Activated effector memory CD4-positive, alpha-beta T cell treated with Interleukin-2 at 50 U/mL for 16 hours (primary cell): ENCODE results near the gene ZNF644.
"Not testable (repeated sequence)": the region's sequence is repeated elsewhere in the genome, so short reads cannot be mapped to it uniquely, and the experiment has no call there.

Source experiments
- DNase-seq: peaks from one replicate; pipeline ENCODE4 v3.0.0-alpha.2; 2020

The ZNF644 gene

DNA sequence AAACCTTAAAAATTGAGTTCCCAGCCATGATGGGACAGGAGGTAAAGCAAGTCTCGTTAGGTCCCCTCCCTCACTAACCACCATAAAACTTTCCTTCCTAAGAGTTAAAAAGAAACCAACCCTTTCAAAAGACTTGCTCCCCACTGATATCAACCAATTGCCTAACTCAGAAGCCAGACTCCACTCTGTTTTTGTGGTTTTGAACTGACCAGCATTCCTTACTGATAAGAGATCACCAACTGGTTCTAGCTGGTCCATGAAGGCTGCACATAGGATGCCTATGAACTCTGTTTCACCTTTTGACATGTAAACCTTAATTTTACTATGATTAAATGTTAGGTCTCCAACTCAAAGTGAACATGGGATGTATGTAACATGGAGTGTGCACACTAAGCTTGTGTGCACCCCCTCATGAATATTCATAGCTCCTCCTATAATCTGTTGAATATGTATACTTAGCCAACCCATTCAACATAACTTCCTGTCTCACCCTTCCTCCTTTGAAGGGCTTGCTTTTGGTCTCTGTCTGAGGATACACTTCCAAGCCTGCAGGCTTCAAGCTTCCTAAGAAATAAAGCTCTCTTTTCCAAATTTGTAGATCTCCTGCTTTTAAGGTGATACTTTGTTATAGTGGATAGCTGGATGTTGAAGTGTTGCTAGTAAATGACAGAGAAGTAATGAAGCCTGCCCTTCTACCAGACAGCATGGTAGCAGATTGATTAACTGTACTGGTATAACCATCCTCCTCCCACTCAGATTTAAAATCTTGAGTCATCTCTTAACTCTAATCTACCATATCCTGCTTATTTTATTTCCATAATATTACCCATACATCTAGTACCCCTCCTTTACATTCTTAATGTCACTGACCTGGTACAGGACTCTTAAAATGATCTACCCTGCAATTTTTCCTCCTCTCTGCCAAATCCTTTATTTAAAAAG is 95.6 kb downstream of the ZNF644 start:
- no peak for DNase-seq

DNA sequence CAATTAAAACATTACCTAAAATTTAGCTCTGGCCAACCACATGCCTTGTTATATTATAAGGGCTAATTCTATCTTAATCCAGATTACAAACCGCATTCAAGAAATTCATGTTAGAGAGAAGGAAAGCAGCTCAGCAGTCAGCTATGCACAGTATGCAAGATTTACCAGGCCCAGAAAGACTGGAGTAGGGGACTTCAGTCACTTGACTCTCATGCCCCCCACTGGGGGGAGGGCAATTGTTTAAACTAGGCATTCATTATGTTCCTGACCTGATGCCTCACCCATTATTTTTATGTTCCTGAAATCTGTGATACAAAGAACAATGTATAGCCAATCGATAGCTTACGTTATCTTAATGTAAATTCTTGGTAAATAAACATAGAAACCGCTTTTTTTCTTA is 96.9 kb downstream of the ZNF644 start:
- no peak for DNase-seq

DNA sequence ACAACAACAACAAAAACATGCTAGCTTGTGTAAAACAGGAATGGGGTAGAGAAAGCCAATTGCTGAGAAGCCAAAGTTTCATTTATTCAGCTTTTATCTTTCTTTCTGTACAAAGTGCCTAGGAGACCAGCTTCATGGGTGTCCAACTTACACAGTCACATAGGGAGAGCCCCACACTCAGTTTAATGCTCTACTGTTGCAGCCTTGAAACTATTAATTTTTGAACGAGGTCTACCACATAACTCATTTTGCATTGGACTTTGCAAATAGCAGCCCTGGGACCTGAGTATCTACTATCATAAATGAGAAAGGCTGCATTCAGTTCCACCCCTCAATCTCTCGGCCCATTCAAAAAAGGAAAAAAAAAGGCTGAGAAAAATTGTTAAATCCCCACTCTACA is 98.8 kb downstream of the ZNF644 start:
- no peak for DNase-seq

DNA sequence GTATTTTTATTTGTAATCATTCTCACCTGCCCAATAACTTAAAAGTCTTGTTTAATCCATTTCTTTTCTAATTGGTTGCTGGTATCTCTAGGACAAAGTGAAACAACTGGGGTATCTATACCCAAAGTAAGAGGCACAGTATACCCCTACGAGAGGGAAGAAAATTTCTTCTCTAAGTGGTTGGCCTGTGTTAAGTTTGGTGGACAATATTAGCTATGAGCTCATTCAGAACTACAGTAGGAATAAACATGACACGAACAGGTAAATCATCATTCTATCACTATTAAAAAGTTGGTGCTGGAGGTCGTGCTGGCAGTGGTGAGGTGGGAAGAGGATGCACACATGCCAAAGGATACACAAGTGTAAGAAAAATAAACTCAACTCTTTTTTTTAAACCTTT is 99.6 kb downstream of the ZNF644 start:
- no peak for DNase-seq

DNA sequence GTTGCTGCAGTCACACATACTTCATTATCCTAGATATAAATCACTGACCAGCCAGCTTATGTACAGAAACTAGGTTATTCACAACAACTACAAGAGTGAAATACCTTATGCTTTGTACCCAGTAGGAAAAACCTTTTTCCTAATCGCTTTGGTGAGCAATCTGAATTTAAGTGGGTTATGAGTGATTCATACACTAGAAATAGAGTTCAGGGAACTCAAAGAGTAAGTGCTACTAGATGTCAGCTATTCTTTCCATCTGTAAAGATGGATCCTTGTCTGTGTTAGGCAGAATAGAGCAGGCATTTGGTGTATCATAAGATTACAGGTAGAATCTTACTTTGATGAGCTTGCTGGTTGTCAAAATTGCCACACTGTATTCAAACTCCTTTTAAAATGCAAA is 101.9 kb downstream of the ZNF644 start:
- DNase-seq: no peak

DNA sequence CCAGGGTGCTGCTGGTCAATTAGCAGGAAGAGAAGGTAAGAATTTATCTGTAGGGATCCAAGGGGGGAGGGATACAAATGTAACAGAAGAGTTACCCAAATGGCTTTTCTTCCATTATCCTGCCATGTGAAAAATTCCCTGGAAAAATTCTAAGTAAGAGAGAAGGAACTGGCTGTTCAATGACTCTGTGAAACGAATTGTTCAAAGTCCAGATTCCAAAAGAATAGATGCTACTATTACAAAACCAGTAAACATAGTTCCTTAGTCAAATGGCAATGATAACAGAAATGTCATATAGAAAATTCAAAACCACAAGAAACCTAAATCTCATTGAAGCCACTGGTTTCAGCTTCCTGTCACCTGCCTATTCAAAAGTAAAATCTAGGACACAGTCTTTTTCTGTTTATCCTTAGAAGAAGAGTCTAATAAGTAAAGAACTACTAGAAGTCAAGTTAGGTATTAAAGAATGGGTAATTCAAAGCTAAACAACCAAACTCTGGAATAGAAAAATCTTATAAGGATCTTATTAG is 102.6 kb downstream of the ZNF644 start:
- DNase-seq: no peak

DNA sequence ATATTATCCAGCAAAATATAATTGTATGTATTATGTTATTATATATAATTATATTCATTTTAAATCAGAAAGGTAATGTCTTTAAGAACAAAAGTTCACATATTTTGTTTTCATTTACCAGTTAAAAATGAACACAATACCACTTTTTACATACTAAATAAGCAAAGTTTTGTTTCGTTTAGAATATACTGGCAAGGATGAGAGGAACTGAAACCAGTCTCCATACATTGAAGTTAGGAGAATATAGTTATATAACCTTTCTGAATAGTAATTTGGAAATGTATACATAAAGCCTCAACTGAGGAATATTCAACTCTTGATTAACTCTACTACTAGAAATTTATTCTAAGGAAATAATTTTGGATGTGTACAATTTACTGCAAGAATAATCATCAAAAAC is 110.5 kb downstream of the ZNF644 start:
- DNase-seq: no peak

DNA sequence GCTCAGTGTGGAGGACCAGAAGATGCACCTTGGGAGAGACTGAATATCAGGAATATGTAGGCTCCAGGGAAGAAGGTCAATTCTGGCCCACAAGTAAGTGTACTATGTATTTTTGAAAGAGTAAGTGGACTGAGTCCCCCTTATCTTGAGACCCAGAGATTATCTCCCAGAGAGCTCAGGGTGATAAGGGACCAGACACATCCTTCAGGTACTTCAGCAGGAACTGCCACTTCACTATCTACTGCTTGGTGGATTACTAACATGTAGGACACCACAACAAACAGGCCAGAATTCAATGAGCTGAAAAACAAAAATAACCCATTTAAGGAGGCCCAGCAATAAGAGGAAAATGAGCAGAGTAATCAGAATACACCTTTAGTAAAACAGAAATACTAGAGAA is 119.2 kb downstream of the ZNF644 start:
- no peak for DNase-seq

DNA sequence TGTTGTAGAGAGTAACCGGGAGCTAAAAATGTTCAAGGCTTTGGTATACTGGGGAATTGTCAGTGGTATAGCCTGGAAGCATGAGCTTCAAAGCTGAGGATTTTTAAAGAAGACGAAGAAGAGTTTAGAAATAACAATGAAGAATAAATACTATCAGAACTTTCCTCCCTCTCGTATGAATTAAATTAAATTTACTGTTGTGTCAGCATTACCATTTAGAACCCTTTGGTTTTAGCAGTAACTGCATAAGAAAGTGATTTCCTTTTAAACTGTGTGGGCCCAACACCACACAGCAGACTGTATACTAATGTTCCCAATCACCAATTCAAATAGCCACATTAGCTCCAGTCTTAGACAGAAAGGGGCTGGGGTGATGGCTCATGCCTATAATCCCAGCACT is 122.6 kb downstream of the ZNF644 start:
- no peak for DNase-seq

DNA sequence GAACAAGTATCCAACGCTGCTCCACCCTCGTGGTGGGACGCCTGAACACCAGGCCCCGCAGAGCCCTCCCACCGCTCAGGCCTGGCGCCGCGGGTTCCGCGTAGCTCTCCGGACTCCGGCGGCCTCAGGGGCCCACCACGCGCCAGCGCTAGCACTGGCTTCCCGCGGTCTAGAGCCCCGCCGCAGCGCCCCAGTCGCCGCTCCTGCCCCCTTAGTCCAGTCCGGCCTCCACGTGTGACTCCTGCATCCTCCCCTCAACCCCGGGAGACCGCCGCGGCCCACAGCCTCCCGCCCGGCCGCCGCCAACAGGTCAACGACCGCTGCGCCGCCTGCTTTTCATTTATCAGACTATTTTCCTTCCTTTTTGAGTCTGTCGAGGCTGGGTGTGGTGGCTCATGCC is 128.2 kb downstream of the ZNF644 start:
- not testable (repeated sequence) for DNase-seq

GRCh38 chr1:90892884-90893283 is 129.0 kb downstream of the ZNF644 start:
- not testable (repeated sequence) for DNase-seq

DNA sequence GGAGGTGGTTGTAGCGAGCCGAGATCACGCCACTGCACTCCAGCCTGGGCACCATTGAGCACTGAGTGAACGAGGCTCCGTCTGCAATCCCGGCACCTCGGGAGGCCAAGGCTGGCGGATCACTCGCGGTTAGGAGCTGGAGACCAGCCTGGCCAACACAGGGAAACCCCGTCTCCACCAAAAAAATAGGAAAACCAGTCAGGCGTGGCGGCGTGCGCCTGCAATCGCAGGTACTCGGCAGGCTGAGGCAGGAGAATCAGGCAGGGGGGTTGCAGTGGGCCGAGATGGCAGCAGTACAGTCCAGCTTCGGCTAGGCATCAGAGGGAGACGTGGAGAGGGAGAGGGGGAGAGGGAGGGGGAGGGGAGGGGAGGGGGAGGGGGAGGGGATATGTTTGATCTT is 129.6 kb downstream of the ZNF644 start:
- not testable (repeated sequence) for DNase-seq

DNA sequence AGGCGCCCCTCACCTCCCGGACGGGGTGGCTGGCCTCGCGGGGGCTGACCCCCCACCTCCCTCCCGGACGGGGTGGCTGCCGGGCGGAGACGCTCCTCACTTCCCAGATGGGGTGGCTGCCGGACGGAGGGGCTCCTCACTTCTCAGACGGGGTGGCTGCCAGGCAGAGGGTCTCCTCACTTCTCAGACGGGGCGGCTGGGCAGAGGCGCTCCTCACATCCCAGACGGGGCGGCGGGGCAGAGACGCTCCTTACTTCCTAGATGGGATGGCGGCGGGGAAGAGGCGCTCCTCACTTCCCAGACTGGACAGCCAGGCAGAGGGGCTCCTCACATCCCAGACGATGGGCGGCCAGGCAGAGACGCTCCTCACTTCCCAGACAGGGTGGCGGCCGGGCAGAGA is 130.1 kb downstream of the ZNF644 start:
- DNase-seq: not testable (repeated sequence)

- DNase-seq: no peak
Observed at GRCh38 chr1:90882221-90882620, 139.6 kb downstream of the ZNF644 start.

GRCh38 chr1:90881034-90881433 is 140.8 kb downstream of the ZNF644 start:
- DNase-seq: no peak

- no peak for DNase-seq
Observed at GRCh38 chr1:90879281-90879680, 142.6 kb downstream of the ZNF644 start.

DNA sequence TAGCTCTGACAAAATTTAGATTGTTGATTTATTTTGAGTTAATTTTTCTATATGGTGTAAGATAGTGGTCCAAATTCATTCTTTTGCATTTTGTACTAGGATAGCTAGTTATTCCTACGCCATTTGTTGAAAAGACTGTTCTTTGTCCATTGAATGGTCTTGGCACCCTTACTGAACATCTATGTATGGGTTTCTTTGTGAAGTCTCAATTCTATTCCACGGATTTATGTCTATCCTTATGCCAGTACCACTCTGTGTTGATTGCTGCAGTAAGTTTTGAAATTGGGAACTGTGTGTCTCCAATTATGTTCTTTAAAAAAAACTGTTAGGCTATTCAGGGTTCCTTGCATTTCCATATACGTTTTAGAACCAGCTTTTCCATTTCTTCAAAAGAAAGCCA is 145.7 kb downstream of the ZNF644 start:
- DNase-seq: no peak
